Suprapubic skin (tissue), 4 donors: Measurements from ENCODE around the gene CRB1.

Experiments
- POLR2A ChIP-seq, 2 donors: fragments of 450-650 bp; IDR thresholded peaks; one replicate each; pipeline ENCODE4 v1.6.1; 2017; ENCODE audit warnings: antibody characterized with exemption in 2 of 2, mild to moderate bottlenecking in 2 of 2, moderate library complexity in 2 of 2
- POLR2AphosphoS5 ChIP-seq, 3 donors: sonication (generic); formaldehyde crosslinking; IDR thresholded peaks; one replicate each; pipeline ENCODE4 v1.6.1; 2017; ENCODE audit warnings: antibody characterized with exemption in 3 of 3
- TF ChIP-seq, protein P1 (sequence below), 2 donors: fragments of 200-600 bp in 1 of 2; fragments of 450-650 bp in 1 of 2; sonication (generic) in 1 of 2; IDR thresholded peaks; one replicate each; pipeline ENCODE4 v1.5.1; 2016 to 2019; ENCODE audit warnings: antibody characterized with exemption in 2 of 2, mild to moderate bottlenecking in 1 of 2, moderate library complexity in 1 of 2

- TF ChIP-seq, protein P1, sequence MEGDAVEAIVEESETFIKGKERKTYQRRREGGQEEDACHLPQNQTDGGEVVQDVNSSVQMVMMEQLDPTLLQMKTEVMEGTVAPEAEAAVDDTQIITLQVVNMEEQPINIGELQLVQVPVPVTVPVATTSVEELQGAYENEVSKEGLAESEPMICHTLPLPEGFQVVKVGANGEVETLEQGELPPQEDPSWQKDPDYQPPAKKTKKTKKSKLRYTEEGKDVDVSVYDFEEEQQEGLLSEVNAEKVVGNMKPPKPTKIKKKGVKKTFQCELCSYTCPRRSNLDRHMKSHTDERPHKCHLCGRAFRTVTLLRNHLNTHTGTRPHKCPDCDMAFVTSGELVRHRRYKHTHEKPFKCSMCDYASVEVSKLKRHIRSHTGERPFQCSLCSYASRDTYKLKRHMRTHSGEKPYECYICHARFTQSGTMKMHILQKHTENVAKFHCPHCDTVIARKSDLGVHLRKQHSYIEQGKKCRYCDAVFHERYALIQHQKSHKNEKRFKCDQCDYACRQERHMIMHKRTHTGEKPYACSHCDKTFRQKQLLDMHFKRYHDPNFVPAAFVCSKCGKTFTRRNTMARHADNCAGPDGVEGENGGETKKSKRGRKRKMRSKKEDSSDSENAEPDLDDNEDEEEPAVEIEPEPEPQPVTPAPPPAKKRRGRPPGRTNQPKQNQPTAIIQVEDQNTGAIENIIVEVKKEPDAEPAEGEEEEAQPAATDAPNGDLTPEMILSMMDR (IDR thresholded peaks at IDR 0.05), result no peak
- TF ChIP-seq POLR2AphosphoS5 (IDR thresholded peaks at IDR 0.05), result no peak
- TF ChIP-seq POLR2A (IDR thresholded peaks at IDR 0.05), result no peak
These were observed 51.6 kb downstream of the CRB1 start for GRCh38 chr1:197319631-197320030.
